ENCODE data around the gene DCN.

DCN gene

GRCh38 chr12:91140026-91140931 lies 42.3 kb downstream of the DCN start:
- Histone ChIP-seq H3K9me3 (ENCODE audit: control insufficient read depth, insufficient read depth, low read length) (no peaks in the 10 kb centered on the region), H3K4me1 (ENCODE audit: control insufficient read depth, insufficient read depth, low read length) (no peaks in the 10 kb centered on the region), H3K36me3 (ENCODE audit: control insufficient read depth, insufficient read depth, low read length) (no peaks in the 10 kb centered on the region), H3K4me3 (ENCODE audit: low read length) (no peak overlapping the region), H3K27me3 (ENCODE audit: control insufficient read depth, insufficient read depth, low read length) (no peaks in the 10 kb centered on the region), H3K27ac (ENCODE audit: low read length) (no peak overlapping the region)
- no CpG with 5 or more reads among the region's 1 CpG for WGBS (ENCODE audit: insufficient coverage, insufficient read length)
- no peak for DNase-seq (ENCODE audit: low read depth, low spot score)

- WGBS (ENCODE audit: insufficient coverage, insufficient read length): no CpG with 5 or more reads among the region's 2 CpGs
- Histone ChIP-seq H3K9me3 (ENCODE audit: control insufficient read depth, insufficient read depth, low read length) (no peaks in the 10 kb centered on the region), H3K27me3 (ENCODE audit: control insufficient read depth, insufficient read depth, low read length) (no peaks in the 10 kb centered on the region), H3K4me1 (ENCODE audit: control insufficient read depth, insufficient read depth, low read length) (no peaks in the 10 kb centered on the region), H3K4me3 (ENCODE audit: low read length) (no peak overlapping the region), H3K27ac (ENCODE audit: low read length) (no peak overlapping the region), H3K36me3 (ENCODE audit: control insufficient read depth, insufficient read depth, low read length) (no peaks in the 10 kb centered on the region)
- DNase-seq (ENCODE audit: low read depth, low spot score): no peak
Observed at GRCh38 chr12:91139286-91139685, 43.3 kb downstream of the DCN start.

GRCh38 chr12:91138337-91138920 lies 44.2 kb downstream of the DCN start:
- Histone ChIP-seq H3K27ac (ENCODE audit: low read length) (no peak overlapping the region), H3K4me1 (ENCODE audit: control insufficient read depth, insufficient read depth, low read length) (no peaks in the 10 kb centered on the region), H3K27me3 (ENCODE audit: control insufficient read depth, insufficient read depth, low read length) (no peaks in the 10 kb centered on the region), H3K9me3 (ENCODE audit: control insufficient read depth, insufficient read depth, low read length) (no peaks in the 10 kb centered on the region), H3K4me3 (ENCODE audit: low read length) (no peak overlapping the region), H3K36me3 (ENCODE audit: control insufficient read depth, insufficient read depth, low read length) (no peaks in the 10 kb centered on the region)
- no peak for DNase-seq (ENCODE audit: low read depth, low spot score)
- no CpG with 5 or more reads among the region's 1 CpG for WGBS (ENCODE audit: insufficient coverage, insufficient read length)

- no peak for DNase-seq (ENCODE audit: low read depth, low spot score)
- Histone ChIP-seq H3K9me3 (ENCODE audit: control insufficient read depth, insufficient read depth, low read length) (no peaks in the 10 kb centered on the region), H3K36me3 (ENCODE audit: control insufficient read depth, insufficient read depth, low read length) (no peaks in the 10 kb centered on the region), H3K27me3 (ENCODE audit: control insufficient read depth, insufficient read depth, low read length) (no peaks in the 10 kb centered on the region), H3K27ac (ENCODE audit: low read length) (no peak overlapping the region), H3K4me3 (ENCODE audit: low read length) (no peak overlapping the region), H3K4me1 (ENCODE audit: control insufficient read depth, insufficient read depth, low read length) (no peaks in the 10 kb centered on the region)
- WGBS (ENCODE audit: insufficient coverage, insufficient read length): no CpG with 5 or more reads among the region's 1 CpG
Observed at GRCh38 chr12:91133871-91134270, 48.7 kb downstream of the DCN start.

- Histone ChIP-seq H3K9me3 (ENCODE audit: control insufficient read depth, insufficient read depth, low read length) (no peaks in the 10 kb centered on the region), H3K27ac (ENCODE audit: low read length) (no peak overlapping the region), H3K27me3 (ENCODE audit: control insufficient read depth, insufficient read depth, low read length) (no peaks in the 10 kb centered on the region), H3K4me1 (ENCODE audit: control insufficient read depth, insufficient read depth, low read length) (no peaks in the 10 kb centered on the region), H3K36me3 (ENCODE audit: control insufficient read depth, insufficient read depth, low read length) (no peaks in the 10 kb centered on the region), H3K4me3 (ENCODE audit: low read length) (no peak overlapping the region)
- DNase-seq (ENCODE audit: low read depth, low spot score): no peak
- WGBS (ENCODE audit: insufficient coverage, insufficient read length): no CpG with 5 or more reads among the region's 2 CpGs
Observed at GRCh38 chr12:91129662-91130362, 52.8 kb downstream of the DCN start.

GRCh38 chr12:91127751-91128150 lies 54.9 kb downstream of the DCN start:
- DNase-seq (ENCODE audit: low read depth, low spot score): no peak
- Histone ChIP-seq H3K27ac (ENCODE audit: low read length) (no peak overlapping the region), H3K4me1 (ENCODE audit: control insufficient read depth, insufficient read depth, low read length) (no peaks in the 10 kb centered on the region)

GRCh38 chr12:91127306-91127705 lies 55.3 kb downstream of the DCN start:
- H3K9me3 ChIP-seq (ENCODE audit: control insufficient read depth, insufficient read depth, low read length): no peaks in the 10 kb centered on the region
- WGBS (ENCODE audit: insufficient coverage, insufficient read length): no CpG with 5 or more reads among the region's 2 CpGs
- H3K4me1 ChIP-seq (ENCODE audit: control insufficient read depth, insufficient read depth, low read length): no peaks in the 10 kb centered on the region
- no peak overlapping the region for H3K4me3 ChIP-seq (ENCODE audit: low read length)
- no peak overlapping the region for H3K27ac ChIP-seq (ENCODE audit: low read length)
- no peaks in the 10 kb centered on the region for H3K36me3 ChIP-seq (ENCODE audit: control insufficient read depth, insufficient read depth, low read length)
- H3K27me3 ChIP-seq (ENCODE audit: control insufficient read depth, insufficient read depth, low read length): no peaks in the 10 kb centered on the region
- no peak for DNase-seq (ENCODE audit: low read depth, low spot score)

More at GRCh38 chr12:91127751-91128150, 54.9 kb downstream of the DCN start:
- WGBS (ENCODE audit: insufficient coverage, insufficient read length): no CpG with 5 or more reads among the region's 3 CpGs
- no peak overlapping the region for H3K4me3 ChIP-seq (ENCODE audit: low read length)
- H3K9me3 ChIP-seq (ENCODE audit: control insufficient read depth, insufficient read depth, low read length): no peaks in the 10 kb centered on the region
- no peaks in the 10 kb centered on the region for H3K36me3 ChIP-seq (ENCODE audit: control insufficient read depth, insufficient read depth, low read length)
- no peaks in the 10 kb centered on the region for H3K27me3 ChIP-seq (ENCODE audit: control insufficient read depth, insufficient read depth, low read length)

GRCh38 chr12:91126516-91126915 lies 56.1 kb downstream of the DCN start:
- Histone ChIP-seq H3K4me3 (ENCODE audit: low read length) (no peak overlapping the region), H3K36me3 (ENCODE audit: control insufficient read depth, insufficient read depth, low read length) (no peaks in the 10 kb centered on the region), H3K4me1 (ENCODE audit: control insufficient read depth, insufficient read depth, low read length) (no peaks in the 10 kb centered on the region), H3K27ac (ENCODE audit: low read length) (no peak overlapping the region), H3K27me3 (ENCODE audit: control insufficient read depth, insufficient read depth, low read length) (no peaks in the 10 kb centered on the region), H3K9me3 (ENCODE audit: control insufficient read depth, insufficient read depth, low read length) (no peaks in the 10 kb centered on the region)
- no peak for DNase-seq (ENCODE audit: low read depth, low spot score)
- WGBS (ENCODE audit: insufficient coverage, insufficient read length): no CpG with 5 or more reads among the region's 1 CpG

GRCh38 chr12:91123236-91123916 lies 59.2 kb downstream of the DCN start:
- Histone ChIP-seq H3K27me3 (ENCODE audit: control insufficient read depth, insufficient read depth, low read length) (no peaks in the 10 kb centered on the region), H3K27ac (ENCODE audit: low read length) (no peak overlapping the region), H3K9me3 (ENCODE audit: control insufficient read depth, insufficient read depth, low read length) (no peaks in the 10 kb centered on the region), H3K36me3 (ENCODE audit: control insufficient read depth, insufficient read depth, low read length) (no peaks in the 10 kb centered on the region), H3K4me1 (ENCODE audit: control insufficient read depth, insufficient read depth, low read length) (no peaks in the 10 kb centered on the region), H3K4me3 (ENCODE audit: low read length) (no peak overlapping the region)
- WGBS (ENCODE audit: insufficient coverage, insufficient read length): no CpG with 5 or more reads among the region's 5 CpGs
- no peak for DNase-seq (ENCODE audit: low read depth, low spot score)

- Histone ChIP-seq H3K36me3 (ENCODE audit: control insufficient read depth, insufficient read depth, low read length) (no peaks in the 10 kb centered on the region), H3K9me3 (ENCODE audit: control insufficient read depth, insufficient read depth, low read length) (no peaks in the 10 kb centered on the region)
- no peak for DNase-seq (ENCODE audit: low read depth, low spot score)
Observed at GRCh38 chr12:91120781-91121180, 61.8 kb downstream of the DCN start.

More at GRCh38 chr12:91120781-91121180, 61.8 kb downstream of the DCN start:
- Histone ChIP-seq H3K4me3 (ENCODE audit: low read length) (no peak overlapping the region), H3K4me1 (ENCODE audit: control insufficient read depth, insufficient read depth, low read length) (no peaks in the 10 kb centered on the region), H3K27ac (ENCODE audit: low read length) (no peak overlapping the region), H3K27me3 (ENCODE audit: control insufficient read depth, insufficient read depth, low read length) (no peaks in the 10 kb centered on the region)

Data from iPS DF 6.9 (cell line).